CD14-positive monocyte (primary cell): ENCODE results near the gene TOP2A. TPM values are rescaled to one million over a fixed set of nuclear protein-coding genes. Genes with fewer than 3 reads are reported as not detected.
A peak's percentile ranks its signal among the peaks of the same experiment; 100 is the strongest.

Source experiments
- DNase-seq, 3 donors: peaks; one replicate each; pipeline ENCODE4 v3.0.0-alpha.2; 2011 to 2022
- H2AFZ ChIP-seq: 2 replicates; pipeline ENCODE4 v1.6.0; 2012; ENCODE audit warnings: mild to moderate bottlenecking, low read depth, low read length, inconsistent platforms; ENCODE audit not compliant: insufficient read depth, poor library complexity, severe bottlenecking
- H3K27ac ChIP-seq, 2 donors: 1 replicate in 1 of 2; 2 replicates in 1 of 2; pipeline ENCODE4 v1.5.1; 2012 to 2013; ENCODE audit warnings: low read length in 2 of 2, control low read depth in 1 of 2, inconsistent platforms in 1 of 2, low read depth in 1 of 2, mild to moderate bottlenecking in 1 of 2
- H3K27me3 ChIP-seq, 2 donors: one replicate each; pipeline versions ENCODE4 v1.6.0 to v1.6.1; 2011 to 2013; ENCODE audit warnings: low read length in 2 of 2; ENCODE audit not compliant: control insufficient read depth in 2 of 2, insufficient read depth in 2 of 2
- H3K36me3 ChIP-seq, 2 donors: replicated peaks in 1 of 2; 1 replicate in 1 of 2; 2 replicates in 1 of 2; pipeline versions ENCODE4 v1.5.1 to v1.6.1; 2012 to 2013; ENCODE audit warnings: low read length in 2 of 2, control low read depth in 1 of 2, inconsistent platforms in 1 of 2, mild to moderate bottlenecking in 1 of 2; ENCODE audit not compliant: insufficient read depth in 2 of 2, control insufficient read depth in 1 of 2
- H3K4me1 ChIP-seq, 2 donors: 1 replicate in 1 of 2; 2 replicates in 1 of 2; pipeline versions ENCODE4 v1.5.1 to v1.6.1; 2012 to 2013; ENCODE audit warnings: low read length in 2 of 2, control low read depth in 1 of 2, inconsistent platforms in 1 of 2, mild to moderate bottlenecking in 1 of 2, moderate library complexity in 1 of 2; ENCODE audit not compliant: insufficient read depth in 2 of 2, control insufficient read depth in 1 of 2
- H3K4me2 ChIP-seq: replicated peaks from 2 replicates; pipeline ENCODE3; 2012; ENCODE audit warnings: low read length, moderate library complexity, mild to moderate bottlenecking; ENCODE audit not compliant: poor library complexity, severe bottlenecking; ENCODE audit errors: extremely low read depth
- H3K4me3 ChIP-seq, 3 experiments: fragments of 200-600 bp in 1 of 3; sonication (generic) in 1 of 3; replicated peaks in 1 of 3; 1 replicate in 2 of 3; 2 replicates in 1 of 3; pipeline ENCODE4 v1.5.1; 2011 to 2013; ENCODE audit warnings: low read length in 3 of 3, mild to moderate bottlenecking in 3 of 3, control low read depth in 2 of 3, low read depth in 2 of 3, inconsistent platforms in 1 of 3, moderate library complexity in 1 of 3
- H3K79me2 ChIP-seq: 2 replicates; pipeline ENCODE4 v1.6.0; 2012; ENCODE audit warnings: mild to moderate bottlenecking, control low read depth, inconsistent platforms, low read length, moderate library complexity; ENCODE audit not compliant: insufficient read depth
- H3K9ac ChIP-seq: 2 replicates; pipeline ENCODE4 v1.6.0; 2017; ENCODE audit warnings: low read length, mild to moderate bottlenecking; ENCODE audit not compliant: insufficient read depth, poor library complexity, severe bottlenecking
- H3K9me3 ChIP-seq, 2 donors: replicated peaks in 1 of 2; 1 replicate in 1 of 2; 2 replicates in 1 of 2; pipeline versions ENCODE4 v1.5.1 to v1.6.1; 2012 to 2013; ENCODE audit warnings: low read length in 2 of 2, control low read depth in 1 of 2; ENCODE audit not compliant: control insufficient read depth in 1 of 2, insufficient read depth in 1 of 2
- H4K20me1 ChIP-seq: 2 replicates; pipeline ENCODE4 v1.6.0; 2012; ENCODE audit warnings: mild to moderate bottlenecking, low read length, control low read depth, moderate library complexity; ENCODE audit not compliant: insufficient read depth
- H3K27ac Mint-ChIP-seq, 7 donors: one replicate each; pipeline ENCODE4 v1.8.0; 2020; ENCODE audit warnings: mild to moderate bottlenecking in 7 of 7, mixed read lengths in 7 of 7, moderate library complexity in 6 of 7, inconsistent platforms in 2 of 7
- H3K27me3 Mint-ChIP-seq, 3 donors: one replicate each; pipeline ENCODE4 v1.8.0; 2021 to 2022; ENCODE audit warnings: low read depth in 3 of 3, mild to moderate bottlenecking in 3 of 3, mixed read lengths in 3 of 3, moderate library complexity in 3 of 3, inconsistent platforms in 1 of 3
- H3K36me3 Mint-ChIP-seq, 2 donors: one replicate each; pipeline ENCODE4 v1.8.0; 2020; ENCODE audit warnings: mixed read lengths in 2 of 2, inconsistent platforms in 1 of 2, mild to moderate bottlenecking in 1 of 2
- H3K4me1 Mint-ChIP-seq: one replicate; pipeline ENCODE4 v1.8.0; 2020; ENCODE audit warnings: mild to moderate bottlenecking, mixed read lengths
- H3K4me3 Mint-ChIP-seq, 2 donors: one replicate each; pipeline ENCODE4 v1.8.0; 2020; ENCODE audit warnings: mild to moderate bottlenecking in 2 of 2, mixed read lengths in 2 of 2, moderate library complexity in 1 of 2
- H3K9me3 Mint-ChIP-seq, 7 donors: one replicate each; pipeline ENCODE4 v1.8.0; 2020 to 2022; ENCODE audit warnings: mixed read lengths in 7 of 7, mild to moderate bottlenecking in 6 of 7, moderate library complexity in 6 of 7, inconsistent platforms in 2 of 7
- CTCF ChIP-seq: fragments of 200-600 bp; IDR thresholded peaks from one replicate; pipeline ENCODE4 v1.8.0; 2022; ENCODE audit warnings: antibody characterized with exemption, mild to moderate bottlenecking
- WGBS: methylation state at CpG from one replicate; pipeline ENCODE4 v1.1.5; 2013; ENCODE audit warnings: missing lambda C conversion rate; ENCODE audit not compliant: insufficient coverage; 5-methylcytosine and 5-hydroxymethylcytosine counted together
- intact Hi-C, 2 donors: fragments of 100-400 bp; cut with micrococcal nuclease; formaldehyde crosslinking; loops; one replicate each; pipeline versions ENCODE4 v1.15.0 to v1.15.1; 2023
- polyA plus RNA-seq, 3 donors: library from polyadenylated mRNA; depleted of rRNA in 1 of 3; unstranded in 2 of 3; stranded (reverse) in 1 of 3; fragments of 300-500 nt in 2 of 3; fragments of >200 nt in 1 of 3; fragmentation: Illumina TruSeq in 2 of 3; gene quantifications; 1 replicate in 2 of 3; 2 replicates in 1 of 3; pipeline ENCODE4 v1.2.3, GENCODE V29; 2012 to 2021

The TOP2A gene
- polyA plus RNA-seq, 3 donors = 0.01 to 0.94 (median 0.28) TPM

GRCh38 chr17:40349477-40349894, 68.2 kb downstream of the TOP2A start:
- H3K27ac Mint-ChIP-seq = peak overlapping the region in 3 of 7 donors; percentile 31 to 74 (median 57)

More at GRCh38 chr17:40349477-40349894, 68.2 kb downstream of the TOP2A start:
- no peak overlapping the region for H2AFZ ChIP-seq
- peaks cover 100% of the 10 kb centered on the region for H4K20me1 ChIP-seq
- no peak overlapping the region for H3K4me3 ChIP-seq
- no peak overlapping the region for H3K4me2 ChIP-seq
- H3K79me2 ChIP-seq = peaks cover 70% of the 10 kb centered on the region
- no peak overlapping the region for H3K27ac ChIP-seq
- Mint-ChIP-seq H3K9me3 (no peaks in the 10 kb centered on the region), H3K4me1 (peaks cover 70% of the 10 kb centered on the region), H3K4me3 (no peak overlapping the region), H3K36me3 (peaks cover 67 to 87% of the 10 kb centered on the region in 2 donors), H3K27me3 (peaks cover 0 to 6% (median 4%) of the 10 kb centered on the region in 3 donors)
- H3K36me3 ChIP-seq = peaks cover 63 to 77% of the 10 kb centered on the region in 2 donors
- peaks cover 46 to 73% of the 10 kb centered on the region in 2 donors for H3K4me1 ChIP-seq
- intact Hi-C loops = no loop called here
- no peak overlapping the region for H3K9ac ChIP-seq
- DNase-seq = no peak
- H3K9me3 ChIP-seq = no peaks in the 10 kb centered on the region
- whole genome bisulfite sequencing = 96% methylated on average over 10 of the region's 10 CpGs
- TF ChIP-seq CTCF = no peak
- H3K27me3 ChIP-seq = no peaks in the 10 kb centered on the region
